Mesenchymal stem cell (in vitro differentiated cells and primary cell): ENCODE measurements around the gene SERINC5.

Experiments used
- DNase-seq: peaks from one replicate; pipeline ENCODE4 v3.0.0-alpha.2; 2013
- H2AFZ ChIP-seq: one replicate; pipeline ENCODE4 v1.6.1; 2013; ENCODE audit warnings: low read depth, mild to moderate bottlenecking, control low read depth, inconsistent platforms, low read length, moderate library complexity
- H2AK5ac ChIP-seq: 2 replicates; pipeline ENCODE4 v1.6.1; 2013; ENCODE audit warnings: low read length, moderate library complexity, mild to moderate bottlenecking, inconsistent platforms; ENCODE audit not compliant: severe bottlenecking
- H2BK120ac ChIP-seq: one replicate; pipeline ENCODE4 v1.6.1; 2013; ENCODE audit warnings: low read depth, mild to moderate bottlenecking, inconsistent platforms, low read length, moderate library complexity
- H2BK12ac ChIP-seq, 2 experiments: one replicate each; pipeline ENCODE4 v1.6.1; 2013; ENCODE audit warnings: inconsistent platforms in 2 of 2, low read length in 2 of 2, mild to moderate bottlenecking in 2 of 2, moderate library complexity in 2 of 2, control low read depth in 1 of 2
- H2BK15ac ChIP-seq: one replicate; pipeline ENCODE4 v1.6.1; 2013; ENCODE audit warnings: mild to moderate bottlenecking, low read depth, inconsistent platforms; ENCODE audit not compliant: poor library complexity, severe bottlenecking
- H2BK5ac ChIP-seq: 2 replicates; pipeline ENCODE4 v1.6.1; 2013; ENCODE audit warnings: low read depth, mild to moderate bottlenecking, low read length, control low read depth, inconsistent platforms; ENCODE audit not compliant: poor library complexity, severe bottlenecking
- H3K14ac ChIP-seq, 2 experiments: one replicate each; pipeline ENCODE4 v1.6.1; 2013; ENCODE audit warnings: inconsistent platforms in 2 of 2, low read length in 2 of 2, control low read depth in 1 of 2, mild to moderate bottlenecking in 1 of 2, moderate library complexity in 1 of 2
- H3K18ac ChIP-seq, 2 experiments: one replicate each; pipeline ENCODE4 v1.6.1; 2013; ENCODE audit warnings: inconsistent platforms in 2 of 2, low read length in 2 of 2, control low read depth in 1 of 2, low read depth in 1 of 2, mild to moderate bottlenecking in 1 of 2
- H3K23ac ChIP-seq, 2 experiments: one replicate each; pipeline ENCODE4 v1.6.1; 2013; ENCODE audit warnings: inconsistent platforms in 2 of 2, low read length in 2 of 2, mild to moderate bottlenecking in 2 of 2, moderate library complexity in 2 of 2, control low read depth in 1 of 2
- H3K27ac ChIP-seq: 2 replicates; pipeline ENCODE4 v1.5.1; 2013; ENCODE audit warnings: mild to moderate bottlenecking, moderate library complexity, low read length, control low read depth, inconsistent platforms; ENCODE audit not compliant: poor library complexity, severe bottlenecking
- H3K27me3 ChIP-seq, 2 experiments: 2 replicates each; pipeline versions ENCODE4 v1.6.1 to v1.7.0; 2013; ENCODE audit warnings: low read length in 2 of 2, mild to moderate bottlenecking in 2 of 2, moderate library complexity in 2 of 2, control low read depth in 1 of 2, inconsistent platforms in 1 of 2; ENCODE audit not compliant: control insufficient read depth in 1 of 2, insufficient read depth in 1 of 2
- H3K36me3 ChIP-seq, 2 experiments: 2 replicates each; pipeline versions ENCODE4 v1.6.1 to v1.7.0; 2013; ENCODE audit warnings: low read length in 2 of 2, control low read depth in 1 of 2, inconsistent platforms in 1 of 2, low read depth in 1 of 2, mild to moderate bottlenecking in 1 of 2; ENCODE audit not compliant: insufficient read depth in 2 of 2, control insufficient read depth in 1 of 2
- H3K4ac ChIP-seq, 2 experiments: one replicate each; pipeline ENCODE4 v1.6.1; 2013; ENCODE audit warnings: inconsistent platforms in 2 of 2, low read length in 2 of 2, mild to moderate bottlenecking in 2 of 2, moderate library complexity in 2 of 2, control low read depth in 1 of 2, low read depth in 1 of 2
- H3K4me1 ChIP-seq: 2 replicates; pipeline ENCODE4 v1.6.1; 2013; ENCODE audit warnings: low read depth, low read length, control low read depth; ENCODE audit not compliant: control insufficient read depth, insufficient read depth
- H3K4me2 ChIP-seq: 2 replicates; pipeline ENCODE4 v1.6.1; 2013; ENCODE audit warnings: low read length, mild to moderate bottlenecking, inconsistent platforms; ENCODE audit not compliant: poor library complexity, severe bottlenecking
- H3K4me3 ChIP-seq, 2 experiments: 2 replicates each; pipeline versions ENCODE4 v1.5.1 to v1.7.0; 2013; ENCODE audit warnings: low read length in 2 of 2, mild to moderate bottlenecking in 2 of 2, control low read depth in 1 of 2, low read depth in 1 of 2; ENCODE audit not compliant: insufficient read depth in 1 of 2
- H3K79me1 ChIP-seq: replicated peaks from 2 replicates; pipeline ENCODE4 v1.6.1; 2013; ENCODE audit warnings: mild to moderate bottlenecking, control low read depth, low read length, inconsistent platforms; ENCODE audit not compliant: poor library complexity, severe bottlenecking
- H3K9ac ChIP-seq: 2 replicates; pipeline ENCODE4 v1.7.0; 2013; ENCODE audit warnings: mild to moderate bottlenecking, low read length, moderate library complexity
- H3K9me3 ChIP-seq: 2 replicates; pipeline ENCODE4 v1.7.0; 2013; ENCODE audit warnings: mild to moderate bottlenecking, low read length; ENCODE audit not compliant: control insufficient read depth
- H4K8ac ChIP-seq: one replicate; pipeline ENCODE4 v1.6.1; 2013; ENCODE audit warnings: inconsistent platforms, mild to moderate bottlenecking, low read length, moderate library complexity
- H4K91ac ChIP-seq: one replicate; pipeline ENCODE4 v1.6.1; 2013; ENCODE audit warnings: mild to moderate bottlenecking, low read length, inconsistent platforms
- WGBS: methylation state at CpG from one replicate; pipeline ENCODE4 v1.1.7; 2013; ENCODE audit warnings: mixed read lengths; 5-methylcytosine and 5-hydroxymethylcytosine counted together

Gene SERINC5

DNA sequence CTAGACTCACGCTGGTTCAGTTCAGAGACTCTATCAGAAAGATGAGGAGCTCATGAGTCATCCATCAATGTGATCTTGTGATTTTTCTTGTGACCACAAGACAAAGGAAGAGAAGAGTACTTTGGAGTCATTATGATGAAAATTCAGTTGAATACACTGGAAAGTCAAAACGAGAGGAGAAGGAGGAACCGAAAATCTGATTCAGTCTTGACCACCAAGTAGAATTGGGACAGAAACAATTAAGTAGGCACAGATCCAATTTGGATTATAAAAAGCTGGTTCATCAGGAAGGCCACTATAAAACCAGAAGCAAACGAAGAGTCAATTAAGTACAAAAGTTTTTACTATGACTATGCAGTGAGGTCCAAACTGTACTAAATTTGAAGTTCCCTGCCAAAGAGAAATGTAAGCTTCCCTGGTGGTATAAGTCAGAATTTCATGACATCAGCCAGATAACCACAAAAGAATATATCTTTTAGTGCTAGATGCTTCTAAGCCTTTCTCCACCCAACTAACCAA is 129.8 kb downstream of the SERINC5 start:
- Histone ChIP-seq H3K9ac (peak overlapping the region; percentile 72), H3K27me3 (no peaks in the 10 kb centered on the region), H3K36me3 (no peaks in the 10 kb centered on the region), H3K27ac (no peak overlapping the region), H2BK5ac (no peak overlapping the region), H3K9me3 (no peaks in the 10 kb centered on the region), H2BK15ac (no peak overlapping the region), H3K4me2 (no peak overlapping the region), H3K4me3 (peak overlapping the region in 1 of 2 experiments; percentile 12), H3K18ac (no peak overlapping the region), H3K4ac (no peak overlapping the region), H2BK12ac (no peak overlapping the region), H4K91ac (no peak overlapping the region), H2AFZ (no peak overlapping the region), H2AK5ac (no peak overlapping the region), H2BK120ac (no peak overlapping the region), H3K14ac (no peak overlapping the region), H3K4me1 (peaks cover 2% of the 10 kb centered on the region), H3K23ac (no peak overlapping the region), H4K8ac (no peak overlapping the region), H3K79me1 (no peaks in the 10 kb centered on the region)
- 61% methylated on average over 3 of the region's 4 CpGs for WGBS
- DNase-seq: peak; percentile 59

DNA sequence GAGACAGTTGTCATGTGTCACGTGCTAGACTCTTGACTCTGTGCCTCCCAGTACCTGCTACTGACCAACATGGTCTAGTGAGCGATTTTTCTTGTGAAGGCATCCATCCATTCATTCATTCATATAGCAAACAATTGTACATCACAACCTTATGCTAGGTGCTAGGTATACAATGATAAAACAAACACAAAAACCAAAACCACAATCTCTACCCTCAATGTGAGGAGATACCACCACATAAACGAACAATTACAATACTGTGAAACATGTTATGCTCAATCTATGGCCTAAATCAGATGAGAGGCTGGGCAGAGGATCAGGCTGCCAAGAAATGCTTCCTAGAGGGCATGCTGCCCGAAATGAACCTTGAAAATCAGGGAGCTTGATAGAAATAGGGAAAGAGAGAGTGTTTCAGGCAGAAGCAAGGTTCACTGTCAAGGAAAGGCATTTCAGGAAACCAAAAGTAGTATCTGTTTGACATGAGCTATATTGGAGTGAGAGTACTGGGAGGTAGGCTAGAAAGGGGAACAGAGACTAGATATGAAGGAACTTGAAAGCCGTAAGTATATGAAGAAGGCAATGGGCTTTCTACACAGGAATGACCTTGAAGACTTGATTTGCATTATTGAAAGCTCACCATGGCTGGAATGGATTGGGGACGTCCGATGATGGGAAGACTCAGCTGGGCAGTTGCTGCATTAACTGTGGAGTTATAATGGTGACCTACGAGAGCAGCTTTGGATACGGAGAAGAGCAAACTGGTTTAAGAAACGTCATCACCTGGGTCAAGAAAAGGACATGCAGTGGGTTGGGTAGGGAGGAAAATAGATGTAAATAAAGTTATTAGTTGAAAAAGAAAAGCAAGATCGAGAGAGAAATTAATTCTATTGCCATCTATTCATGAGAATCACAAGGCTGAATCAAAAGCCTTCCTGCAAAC is 130.6 kb downstream of the SERINC5 start:
- peak overlapping the region; percentile 72 for H3K9ac ChIP-seq
- H3K27ac ChIP-seq: no peak overlapping the region
- no peak overlapping the region for H3K14ac ChIP-seq
- H4K8ac ChIP-seq: no peak overlapping the region
- 86% methylated on average over 11 of the region's 11 CpGs for WGBS
- no peak overlapping the region for H2AK5ac ChIP-seq
- H3K9me3 ChIP-seq: no peaks in the 10 kb centered on the region
- H2AFZ ChIP-seq: no peak overlapping the region
- H3K79me1 ChIP-seq: no peaks in the 10 kb centered on the region
- no peak overlapping the region for H4K91ac ChIP-seq
- no peak overlapping the region for H3K4me2 ChIP-seq
- no peak for DNase-seq
- peaks cover 2% of the 10 kb centered on the region for H3K4me1 ChIP-seq
- H2BK120ac ChIP-seq: no peak overlapping the region
- no peak overlapping the region for H2BK15ac ChIP-seq
- no peak overlapping the region for H3K23ac ChIP-seq
- no peak overlapping the region for H3K18ac ChIP-seq
- no peak overlapping the region for H3K4ac ChIP-seq
- no peaks in the 10 kb centered on the region for H3K36me3 ChIP-seq
- H2BK12ac ChIP-seq: no peak overlapping the region
- H2BK5ac ChIP-seq: no peak overlapping the region
- no peaks in the 10 kb centered on the region for H3K27me3 ChIP-seq
- peak overlapping the region in 1 of 2 experiments; percentile 12 for H3K4me3 ChIP-seq

DNA sequence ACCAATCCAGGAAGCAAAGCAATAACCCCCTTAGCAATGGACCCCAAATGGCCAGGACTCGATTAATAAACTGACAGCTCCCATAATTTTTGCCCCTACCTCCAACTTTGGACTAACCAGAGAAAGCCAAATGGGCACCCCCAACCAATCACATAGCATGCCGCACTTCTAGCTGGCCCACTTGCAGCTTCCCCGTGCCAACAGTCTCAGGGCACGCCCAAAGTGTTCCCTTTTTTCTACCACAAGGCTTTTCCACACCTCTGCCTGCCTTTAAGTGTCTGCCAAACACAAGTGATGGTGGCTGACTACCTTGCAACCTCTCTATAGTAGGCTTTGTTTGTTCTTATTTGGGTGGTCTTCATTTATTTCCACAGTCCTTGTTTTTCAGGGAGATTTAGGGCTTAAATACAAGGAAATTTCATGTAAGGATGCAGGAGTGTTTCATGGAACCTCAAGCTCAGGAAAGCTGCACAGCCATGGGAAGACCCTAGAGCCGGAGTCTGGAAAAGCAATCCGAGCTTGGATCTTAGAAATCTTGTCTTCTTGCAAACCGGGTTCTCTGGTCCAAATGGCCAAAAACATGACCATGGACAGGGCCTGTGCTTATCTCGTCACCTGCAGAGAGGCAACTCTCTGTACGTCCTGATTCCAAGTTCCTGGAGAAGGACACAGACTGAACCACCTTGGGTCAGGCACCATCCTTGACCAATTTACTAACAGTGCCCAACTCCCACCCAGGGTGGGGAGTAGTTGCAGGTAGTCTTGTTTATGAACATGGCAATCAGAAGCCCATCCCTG is 131.5 kb downstream of the SERINC5 start:
- no peak for DNase-seq
- H2AK5ac ChIP-seq: no peak overlapping the region
- H3K27ac ChIP-seq: no peak overlapping the region
- no peaks in the 10 kb centered on the region for H3K9me3 ChIP-seq
- no peak overlapping the region for H3K4ac ChIP-seq
- H2BK15ac ChIP-seq: no peak overlapping the region
- no peak overlapping the region for H2AFZ ChIP-seq
- WGBS: 87% methylated on average over 8 of the region's 9 CpGs
- H4K8ac ChIP-seq: no peak overlapping the region
- H3K36me3 ChIP-seq: no peaks in the 10 kb centered on the region
- no peak overlapping the region for H3K18ac ChIP-seq
- H3K4me2 ChIP-seq: no peak overlapping the region
- H3K4me1 ChIP-seq: peaks cover 2% of the 10 kb centered on the region
- no peak overlapping the region for H3K23ac ChIP-seq
- H3K14ac ChIP-seq: peak overlapping the region in 1 of 2 experiments; percentile 42
- H2BK12ac ChIP-seq: no peak overlapping the region
- H3K27me3 ChIP-seq: no peaks in the 10 kb centered on the region
- H3K4me3 ChIP-seq: no peak overlapping the region
- H3K9ac ChIP-seq: no peak overlapping the region
- H4K91ac ChIP-seq: no peak overlapping the region
- H2BK120ac ChIP-seq: no peak overlapping the region
- H3K79me1 ChIP-seq: no peaks in the 10 kb centered on the region
- H2BK5ac ChIP-seq: no peak overlapping the region

DNA sequence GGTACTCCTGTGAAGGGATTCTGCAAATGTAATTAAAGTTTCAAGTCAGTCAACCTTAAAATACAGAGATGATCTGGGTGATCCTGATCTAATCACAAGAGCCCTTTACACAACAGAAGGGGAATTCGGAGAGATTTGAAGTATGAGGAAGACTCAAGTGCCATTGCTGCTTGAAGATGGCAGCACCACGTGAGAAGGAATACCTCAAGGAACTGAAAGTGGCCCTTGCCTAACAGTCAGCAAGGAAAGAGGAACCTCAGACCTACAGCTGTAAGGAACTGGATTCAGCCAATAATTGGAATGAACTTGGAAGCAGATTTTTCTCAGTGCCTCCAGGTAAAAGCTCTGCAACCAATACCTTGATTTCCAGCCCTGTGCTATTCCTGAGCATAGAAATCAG is 133.3 kb downstream of the SERINC5 start:
- no peak overlapping the region for H3K4me3 ChIP-seq
- H3K14ac ChIP-seq: no peak overlapping the region
- no peak overlapping the region for H3K4me2 ChIP-seq
- no peak overlapping the region for H3K27ac ChIP-seq
- H3K9ac ChIP-seq: no peak overlapping the region
- no peak overlapping the region for H4K91ac ChIP-seq
- H3K9me3 ChIP-seq: peaks cover 2% of the 10 kb centered on the region
- H2AK5ac ChIP-seq: no peak overlapping the region
- H2AFZ ChIP-seq: no peak overlapping the region
- H4K8ac ChIP-seq: no peak overlapping the region
- no peak overlapping the region for H2BK120ac ChIP-seq
- DNase-seq: no peak
- WGBS: 96% methylated on average over 2 of the region's 2 CpGs
- no peak overlapping the region for H2BK15ac ChIP-seq
- H3K18ac ChIP-seq: no peak overlapping the region
- no peaks in the 10 kb centered on the region for H3K27me3 ChIP-seq
- no peak overlapping the region for H3K4ac ChIP-seq
- no peak overlapping the region for H3K23ac ChIP-seq
- no peaks in the 10 kb centered on the region for H3K79me1 ChIP-seq
- no peak overlapping the region for H2BK5ac ChIP-seq
- peaks cover 2% of the 10 kb centered on the region for H3K4me1 ChIP-seq
- no peak overlapping the region for H2BK12ac ChIP-seq
- no peaks in the 10 kb centered on the region for H3K36me3 ChIP-seq
